Amygdala (tissue), 56 donors: Measurements from ENCODE around the gene ELK1.

ENCODE experiments used
- DNase-seq, 56 donors: peaks; one replicate each; lab custom pipeline; 2025; lab: John Stamatoyannopoulos, UW

Gene ELK1

DNA sequence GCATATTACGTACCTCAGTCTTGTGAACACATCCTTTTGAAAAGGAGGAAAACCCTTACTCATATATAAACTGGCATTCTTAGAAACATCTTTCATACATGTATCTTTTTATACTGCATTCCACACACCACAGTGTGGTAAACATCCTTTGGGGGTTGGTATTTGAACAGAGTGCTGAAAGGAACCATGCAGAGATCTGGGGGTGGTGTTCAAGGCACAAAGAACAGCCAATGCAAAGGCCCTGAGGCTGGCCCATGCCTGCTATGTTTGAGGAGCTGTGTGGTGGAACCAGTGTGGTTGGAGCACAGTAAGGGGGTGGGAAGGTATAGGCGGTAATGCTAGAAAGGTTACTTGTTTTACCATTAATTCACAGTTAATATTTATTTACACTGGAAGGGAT lies 2.0 kb downstream of the ELK1 start:
- no peak for DNase-seq

DNA sequence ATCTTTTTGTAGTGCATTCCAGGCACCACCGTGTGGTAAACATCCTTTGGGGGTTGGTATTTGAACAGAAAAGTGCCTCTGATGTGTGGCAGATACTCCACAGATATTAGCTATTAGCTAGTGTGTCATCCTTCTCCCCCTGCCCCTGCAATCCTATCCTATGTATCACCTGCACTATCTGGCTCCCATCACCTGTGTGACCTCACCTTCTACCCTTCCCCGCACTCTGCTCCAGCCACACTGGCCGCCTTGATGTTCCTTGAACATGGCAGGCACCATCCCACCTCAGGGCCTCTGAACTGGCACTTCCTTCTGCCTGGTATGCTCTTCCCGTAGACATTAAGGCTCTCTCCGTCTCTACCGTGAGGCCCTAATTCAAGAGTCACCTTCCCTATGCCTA lies 3.7 kb downstream of the ELK1 start:
- DNase-seq = no peak

GRCh38 chrX:47645530-47645929 lies 4.8 kb downstream of the ELK1 start:
- DNase-seq = no peak

DNA sequence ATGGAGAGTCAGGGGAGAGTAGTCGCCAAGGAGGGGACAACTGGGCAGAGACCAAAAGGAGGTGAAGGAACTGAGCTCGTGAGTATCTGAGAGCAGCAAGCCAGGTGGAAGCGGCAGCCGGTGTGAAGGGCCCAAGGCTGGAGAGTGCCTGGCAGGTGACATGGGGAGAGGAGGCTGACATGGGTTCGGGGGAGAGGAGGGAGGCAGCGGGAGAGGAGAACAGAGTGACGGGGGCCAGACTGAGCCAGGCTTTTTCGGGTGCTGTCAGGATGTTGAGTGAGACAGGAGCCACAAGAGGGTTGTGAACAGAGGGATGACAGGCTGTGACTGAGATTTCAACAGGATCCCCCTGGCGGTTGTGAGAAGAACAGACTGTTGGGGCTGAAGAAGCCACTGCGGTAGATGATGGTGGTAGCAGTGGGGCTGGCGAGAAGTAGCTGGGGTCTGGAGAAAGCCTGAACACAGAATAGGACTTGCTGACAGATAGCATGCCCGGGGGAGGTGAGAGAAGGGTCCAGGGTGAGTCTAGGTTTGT lies 5.7 kb downstream of the ELK1 start:
- DNase-seq = peak in 4 of 56 donors; percentile 6 to 15 (median 12)

DNA sequence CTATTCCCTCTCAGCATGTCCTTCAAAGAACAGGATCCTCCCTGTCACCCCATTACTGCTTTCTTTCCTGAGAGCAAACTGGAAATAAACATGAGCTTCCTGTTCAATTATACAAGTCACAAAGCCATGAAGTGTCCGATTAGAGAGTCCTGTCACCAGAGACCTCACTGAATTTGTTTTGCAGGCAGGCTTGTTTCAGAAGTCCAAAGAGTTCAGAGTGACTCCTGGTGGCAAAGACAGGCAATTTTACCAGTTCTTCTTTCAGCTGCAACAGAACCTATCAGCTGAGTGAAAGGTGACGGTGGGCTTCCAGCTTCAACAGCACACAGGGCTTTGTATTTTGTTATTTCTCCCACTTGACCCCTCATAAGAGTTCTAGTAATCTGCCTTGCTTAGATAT lies 6.4 kb downstream of the ELK1 start:
- DNase-seq = no peak

DNA sequence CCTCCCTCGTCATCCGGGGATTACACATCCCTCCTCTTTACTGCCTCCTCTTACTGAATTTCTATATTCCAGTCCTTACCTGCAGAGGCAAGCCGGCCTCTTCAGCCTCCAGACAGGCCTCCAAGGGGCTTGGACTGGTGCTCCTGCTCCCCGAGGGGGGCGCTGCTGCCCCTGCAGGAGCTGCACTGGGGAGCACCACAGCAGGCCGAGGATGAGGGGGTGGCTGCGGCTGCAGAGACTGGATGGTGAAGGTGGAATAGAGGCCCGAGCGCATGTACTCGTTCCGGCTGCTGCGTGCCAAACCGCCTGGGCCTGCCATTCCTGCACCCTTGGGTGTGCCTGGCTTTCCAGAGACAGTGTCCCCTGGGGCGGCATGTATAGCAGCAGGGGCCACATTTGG lies 11.5 kb downstream of the ELK1 start:
- DNase-seq = no peak

DNA sequence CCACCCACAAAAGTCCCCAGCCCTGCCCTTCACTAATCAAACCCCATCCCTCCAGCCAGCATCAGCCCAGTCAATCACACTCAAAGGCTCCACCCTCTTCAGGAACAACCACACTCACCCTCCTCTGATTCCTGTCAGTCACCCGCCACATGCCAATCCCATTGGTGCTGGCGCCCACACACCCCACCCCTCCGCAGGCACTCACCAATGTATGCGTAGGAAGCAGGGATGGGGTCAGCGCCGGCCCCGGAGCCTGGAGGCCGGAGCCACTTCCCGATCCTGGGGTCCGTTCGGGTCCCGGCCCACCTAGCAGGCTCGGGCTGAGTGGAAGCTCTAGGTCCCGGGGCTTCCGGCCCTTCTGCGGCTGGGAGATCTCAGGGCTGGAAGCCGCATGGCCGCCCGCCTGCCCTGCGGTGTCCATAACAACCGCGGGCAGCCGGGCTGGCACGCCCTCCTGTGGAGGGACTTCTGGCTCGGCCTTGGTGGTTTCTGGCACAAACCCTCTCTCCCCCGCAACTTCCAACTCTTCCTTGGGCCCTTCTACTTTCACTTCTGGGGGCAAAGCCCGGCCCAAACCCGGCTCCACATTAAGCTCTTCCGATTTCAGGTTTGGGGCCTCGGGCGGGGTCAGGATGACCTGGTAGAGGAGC lies 12.7 kb downstream of the ELK1 start:
- DNase-seq = peak in 29 of 56 donors; percentile 1 to 51 (median 18)

DNA sequence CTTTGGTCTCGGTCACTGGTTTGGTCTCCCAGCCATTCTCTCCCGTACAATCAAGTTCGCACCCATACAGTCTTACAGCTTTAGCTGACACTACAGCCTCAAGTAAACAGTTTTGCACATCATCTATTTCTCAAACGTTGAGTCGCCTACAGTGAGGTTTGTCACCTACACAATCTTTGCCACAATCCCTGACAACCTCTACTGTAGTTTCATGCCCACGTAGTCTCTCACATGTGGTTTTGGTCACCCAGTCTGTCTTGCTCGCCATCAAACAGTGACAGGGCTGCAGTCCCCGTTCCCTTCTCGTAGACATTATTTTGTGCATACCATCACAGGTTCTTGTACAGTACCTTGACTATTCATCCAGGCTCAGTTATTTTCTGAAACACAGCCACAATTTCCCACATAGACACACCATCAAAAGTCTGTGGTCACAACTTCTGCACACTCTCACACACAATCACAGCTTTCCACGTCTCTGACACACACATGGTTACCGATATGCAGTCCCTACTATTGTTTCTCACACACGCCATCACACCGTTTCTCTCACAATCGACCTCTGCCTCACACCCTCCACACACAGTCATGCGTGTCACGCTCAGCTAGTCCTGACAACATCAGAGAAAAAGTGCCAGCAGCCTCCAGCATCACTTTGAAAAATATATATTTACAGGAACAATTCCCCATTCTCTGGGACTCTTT lies 15.3 kb downstream of the ELK1 start:
- DNase-seq = no peak

GRCh38 chrX:47633689-47634590 lies 16.4 kb downstream of the ELK1 start:
- no peak for DNase-seq

DNA sequence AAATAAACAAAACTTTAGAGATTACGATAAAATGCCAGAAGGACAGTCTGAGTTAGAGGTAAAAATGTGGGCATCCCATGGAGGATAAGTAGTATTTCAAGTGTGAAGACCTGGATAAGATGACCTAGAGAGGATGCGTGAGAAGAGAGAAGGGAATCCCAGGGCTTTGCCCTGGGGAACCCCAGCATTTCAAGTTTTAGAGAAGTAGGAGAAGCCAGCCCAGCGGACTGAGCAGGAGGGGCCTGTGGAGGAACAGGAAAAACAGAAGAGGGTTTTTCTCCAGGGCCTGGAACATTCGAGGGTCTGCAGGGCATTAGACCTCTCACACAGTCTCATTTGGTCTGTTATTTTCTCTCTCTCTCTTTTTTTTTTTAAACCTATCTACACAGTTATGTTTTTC lies 17.7 kb downstream of the ELK1 start:
- no peak for DNase-seq

- DNase-seq = no peak
Observed at GRCh38 chrX:47631676-47632075, 18.7 kb downstream of the ELK1 start.

DNA sequence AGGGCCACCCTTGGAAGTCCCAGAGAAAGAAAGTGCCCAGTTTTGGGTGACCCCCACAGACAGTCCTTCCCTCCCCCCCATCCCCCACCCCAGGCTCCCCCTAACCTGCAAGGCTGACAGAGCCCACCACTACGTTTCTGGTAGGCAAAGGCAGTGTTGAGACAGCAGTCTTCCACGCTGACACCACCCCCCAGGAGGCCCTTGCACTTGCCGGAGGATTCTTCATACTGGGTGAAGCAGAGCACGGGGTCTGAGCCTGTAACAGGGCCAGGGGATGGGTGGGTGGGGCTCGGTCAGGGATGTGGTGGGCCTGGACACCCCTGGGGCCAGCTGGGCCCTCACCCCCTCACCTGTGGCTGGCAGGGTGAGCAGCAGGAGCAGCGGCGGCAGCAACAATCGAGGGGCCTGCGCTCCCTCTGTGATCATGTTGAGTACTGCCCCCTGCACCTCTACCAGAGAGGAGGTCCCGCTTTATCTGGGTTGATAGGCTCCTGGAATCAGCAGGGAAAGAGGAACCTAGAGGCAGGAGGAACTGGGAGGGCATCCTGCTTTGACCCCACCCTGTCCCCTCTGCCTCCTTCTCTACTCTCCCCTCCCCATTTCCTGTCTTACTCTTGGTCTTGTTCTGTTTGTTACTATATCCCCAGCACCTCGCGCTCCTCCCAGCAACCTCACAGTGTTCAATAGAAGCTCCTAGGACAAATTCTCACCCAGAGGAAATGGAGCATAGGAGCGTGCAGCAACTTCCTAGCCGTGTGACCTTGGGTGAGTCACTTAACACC lies 20.8 kb downstream of the ELK1 start, which contains the start of gene CFP:
Gene CFP (minus strand): TSS at position 512 of the 782 bp plus-strand sequence. CDS start 86 bp downstream, at position 426.
- DNase-seq = no peak

- no peak for DNase-seq
Observed at GRCh38 chrX:47628982-47629381, 21.4 kb downstream of the ELK1 start.

GRCh38 chrX:47625365-47625764 lies 25.0 kb downstream of the ELK1 start:
- DNase-seq = no peak

GRCh38 chrX:47623540-47624027 lies 26.8 kb downstream of the ELK1 start:
- peak in 45 of 56 donors; percentile 2 to 70 (median 48) for DNase-seq

GRCh38 chrX:47621851-47622250 lies 28.5 kb downstream of the ELK1 start:
- no peak for DNase-seq

GRCh38 chrX:47620303-47620685 lies 30.1 kb downstream of the ELK1 start:
- DNase-seq = peak in 1 of 56 donors; percentile 3

DNA sequence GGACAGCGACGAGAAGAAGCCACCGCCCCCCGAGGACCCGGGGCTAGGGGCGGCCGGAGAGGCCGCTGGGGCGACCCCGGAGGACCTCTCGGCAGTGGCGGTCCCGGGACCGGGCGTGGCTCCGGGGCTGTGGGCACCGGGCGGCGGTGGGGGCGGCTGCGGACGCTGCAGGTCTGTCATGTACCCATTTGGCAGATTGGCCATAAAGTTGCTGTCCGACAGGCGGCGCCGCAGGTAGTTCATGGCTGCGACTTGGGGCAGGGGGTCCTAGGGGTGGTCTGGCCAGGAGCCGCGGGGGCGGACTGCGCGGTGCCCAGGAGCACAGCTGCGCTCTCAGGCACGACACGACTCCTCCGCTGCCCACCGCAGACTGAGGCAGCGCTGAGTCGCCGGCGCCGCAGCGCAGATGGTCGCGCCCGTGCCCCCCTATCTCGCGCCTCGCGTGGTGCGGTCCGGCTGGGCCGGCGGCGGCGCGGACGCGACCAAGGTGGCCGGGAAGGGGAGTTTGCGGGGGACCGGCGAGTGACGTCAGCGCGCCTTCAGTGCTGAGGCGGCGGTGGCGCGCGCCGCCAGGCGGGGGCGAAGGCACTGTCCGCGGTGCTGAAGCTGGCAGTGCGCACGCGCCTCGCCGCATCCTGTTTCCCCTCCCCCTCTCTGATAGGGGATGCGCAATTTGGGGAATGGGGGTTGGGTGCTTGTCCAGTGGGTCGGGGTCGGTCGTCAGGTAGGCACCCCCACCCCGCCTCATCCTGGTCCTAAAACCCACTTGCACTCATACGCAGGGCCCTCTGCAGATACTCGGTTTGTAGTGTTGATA lies 30.7 kb downstream of the ELK1 start, which contains the start of gene SYN1:
Gene SYN1 (minus strand): TSS at position 372 of the 817 bp plus-strand sequence. CDS start 129 bp downstream, at position 243.
- peak in 54 of 56 donors; percentile 1 to 82 (median 52) for DNase-seq
